Measurements from ENCODE around the gene HARBI1. TPM values are rescaled to one million over a fixed set of nuclear protein-coding genes. Genes with fewer than 3 reads are reported as not detected.

The HARBI1 gene
- total and polyA plus RNA-seq, 10 of the 15 experiments (the other 5 are each of a cell fraction or from before 2014, with no cell fraction given) = 3.6 to 8.4 (median 5.2) TPM

DNA sequence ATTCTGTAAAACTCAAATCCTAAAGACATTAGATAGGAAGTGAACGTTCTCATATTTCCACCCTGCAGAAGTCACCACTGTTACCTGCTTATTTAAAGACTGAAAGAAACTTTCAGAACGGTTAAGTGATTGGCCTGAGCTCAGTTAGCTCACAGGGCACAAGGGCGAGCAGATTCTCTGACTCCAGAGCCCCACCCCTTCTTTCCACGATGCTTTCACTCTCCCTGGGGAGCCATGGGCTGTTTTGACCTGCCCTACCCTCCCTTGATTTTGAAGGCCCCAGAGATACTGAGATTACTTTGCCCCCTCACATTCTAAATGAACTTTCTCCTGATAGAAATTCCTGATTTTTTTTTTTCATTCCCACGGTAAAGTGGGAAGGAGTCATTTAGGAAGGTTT lies 49.5 kb upstream of the HARBI1 start:
- H3K27me3 ChIP-seq (replicated peaks in 1 of 2; ENCODE audit: control insufficient read depth in 2 of 2, insufficient read depth in 2 of 2, low read length in 1 of 2) = no peaks in the 10 kb centered on the region
- no peak overlapping the region for H3K9ac ChIP-seq (ENCODE audit: control insufficient read depth, insufficient read depth, low read length)
- no peak overlapping the region for H3K27ac ChIP-seq (ENCODE audit: control insufficient read depth, insufficient read depth)
- H2AFZ ChIP-seq (ENCODE audit: control insufficient read depth, low read depth, low read length) = no peak overlapping the region
- no peak overlapping the region for H3K4me2 ChIP-seq (ENCODE audit: control insufficient read depth, insufficient read depth)
- CTCF ChIA-PET = no interaction called here
- intact Hi-C loops (cut with micrococcal nuclease; ENCODE audit: unreplicated experiment) (no loop called here), in situ Hi-C loops (cut with MboI) (no loop called here)
- H3K4me3 ChIP-seq = no peak overlapping the region
- peaks cover 11 to 37% of the 10 kb centered on the region in 2 experiments for H3K36me3 ChIP-seq (ENCODE audit: control insufficient read depth in 2 of 2, insufficient read depth in 2 of 2, low read length in 1 of 2)
- FAIRE-seq = no peak
- no peaks in the 10 kb centered on the region for H4K20me1 ChIP-seq (ENCODE audit: control insufficient read depth, insufficient read depth)
- no peaks in the 10 kb centered on the region for H3K4me1 ChIP-seq (ENCODE audit: control insufficient read depth, insufficient read depth, low read length)
- H3K79me2 ChIP-seq (ENCODE audit: control insufficient read depth, insufficient read depth, low read length) = no peaks in the 10 kb centered on the region
- SMC1A ChIA-PET (ENCODE audit: uncharacterized antibody, unreplicated experiment) = no interaction called here
- no peaks in the 10 kb centered on the region for H3K9me3 ChIP-seq (replicated peaks; ENCODE audit: control insufficient read depth, insufficient read depth, low read length)
- WGBS (ENCODE audit: insufficient coverage, insufficient replicate concordance, low lambda C conversion rate, missing lambda C conversion rate) = 73% methylated on average over 5 of the region's 5 CpGs
- POLR2A ChIA-PET = no interaction called here
- BruUV-seq (replicated peaks) = no TSS peak
- RAD21 ChIA-PET (ENCODE audit: unreplicated experiment) = no interaction called here
- no peak for ATAC-seq
- DNase-seq (ENCODE audit: low read depth, low spot score) = no peak
- no peak for TF ChIP-seq SIN3A (IDR thresholded peaks at IDR 0.05; ENCODE audit: low read depth, low read length)
- TF ChIP-seq CBX5 (IDR thresholded peaks at IDR 0.05; ENCODE audit: low read depth) = no peak
- no peak for TF ChIP-seq ZNF687 (IDR thresholded peaks at IDR 0.05)
- TF ChIP-seq HCFC1 (IDR thresholded peaks at IDR 0.05; ENCODE audit: low read length) = no peak
- no peak for TF ChIP-seq ZZZ3 (IDR thresholded peaks at IDR 0.05; ENCODE audit: control insufficient read depth, insufficient read length, low read depth)
- no peak for TF ChIP-seq FOS (IDR thresholded peaks at IDR 0.05; ENCODE audit: borderline replicate concordance, extremely low read depth, insufficient read length)
- no peak for TF ChIP-seq ZNF592 (IDR thresholded peaks at IDR 0.05)
- no peak for TF ChIP-seq YBX1 (IDR thresholded peaks at IDR 0.05)
- no peak for TF ChIP-seq NKRF (conservative IDR thresholded peaks at IDR 0.05)
- no peak for TF ChIP-seq TAF1 (IDR thresholded peaks at IDR 0.05; ENCODE audit: borderline replicate concordance, low read depth, low read length)
- TF ChIP-seq NFXL1 (IDR thresholded peaks at IDR 0.05; ENCODE audit: borderline replicate concordance) = no peak
- no peak for TF ChIP-seq EGR1 (IDR thresholded peaks at IDR 0.05; ENCODE audit: borderline replicate concordance in 1 of 2, low read depth in 2 of 2, low read length in 2 of 2)
- TF ChIP-seq MYC (IDR thresholded peaks at IDR 0.05; ENCODE audit: insufficient read depth, insufficient read length, insufficient replicate concordance, low read length, severe bottlenecking) = no peak
- TF ChIP-seq CREM (IDR thresholded peaks at IDR 0.05; ENCODE audit: low read depth) = no peak
